Neural cell (in vitro differentiated cells): ENCODE results near the gene NDE1. TPM values are rescaled to one million over a fixed set of nuclear protein-coding genes. Genes with fewer than 3 reads are reported as not detected.

Experiments
- H2AFZ ChIP-seq: fragments of 200-600, 300-800 bp; sonication (generic), shearing (Covaris generic); 2 replicates; pipeline ENCODE4 v1.6.0; 2014; ENCODE audit warnings: low read depth, mild to moderate bottlenecking, antibody characterized with exemption, low read length, moderate library complexity
- H3F3A ChIP-seq: fragments of 200-600 bp; shearing (Covaris generic); 2 replicates; pipeline ENCODE4 v1.6.1; 2016; ENCODE audit warnings: mild to moderate bottlenecking, moderate library complexity, mixed read lengths, antibody characterized with exemption, low read length; ENCODE audit not compliant: insufficient read depth, poor library complexity, severe bottlenecking
- H3K27ac ChIP-seq: fragments of 200-600, 300-800 bp; sonication (generic), shearing (Covaris generic); 2 replicates; pipeline ENCODE4 v1.5.1; 2014; ENCODE audit warnings: mild to moderate bottlenecking, low read length, moderate library complexity
- H3K27me3 ChIP-seq: fragments of 300-800, 200-600 bp; sonication (generic), shearing (Covaris generic); 2 replicates; pipeline ENCODE4 v1.6.0; 2014; ENCODE audit warnings: mild to moderate bottlenecking, low read depth, low read length, moderate library complexity; ENCODE audit not compliant: insufficient read depth
- H3K36me3 ChIP-seq: fragments of 300-800, 200-600 bp; sonication (generic), shearing (Covaris generic); 2 replicates; pipeline ENCODE4 v1.5.1; 2014; ENCODE audit warnings: mild to moderate bottlenecking, antibody characterized with exemption, low read length, moderate library complexity; ENCODE audit not compliant: insufficient read depth
- H3K4me2 ChIP-seq: fragments of 300-800, 200-600 bp; sonication (generic), shearing (Covaris generic); 2 replicates; pipeline ENCODE4 v1.6.0; 2014; ENCODE audit warnings: mild to moderate bottlenecking, low read length
- H3K4me3 ChIP-seq: fragments of 300-800, 200-600 bp; sonication (generic), shearing (Covaris generic); 2 replicates; pipeline ENCODE4 v1.5.1; 2014; ENCODE audit warnings: mild to moderate bottlenecking, low read length, moderate library complexity
- H3K79me2 ChIP-seq: fragments of 200-600 bp; shearing (Covaris generic); replicated peaks from 2 replicates; pipeline ENCODE4 v1.6.0; 2014; ENCODE audit warnings: mild to moderate bottlenecking, low read length, moderate library complexity; ENCODE audit not compliant: insufficient read depth
- H3K9ac ChIP-seq: fragments of 300-800, 200-600 bp; sonication (generic), shearing (Covaris generic); 2 replicates; pipeline ENCODE4 v1.6.1; 2016; ENCODE audit warnings: mild to moderate bottlenecking, low read length, mixed read lengths
- H3K9me2 ChIP-seq: fragments of 200-600 bp; shearing (Covaris generic); 2 replicates; pipeline ENCODE4 v1.6.1; 2016; ENCODE audit warnings: mild to moderate bottlenecking, low read length, mixed read lengths; ENCODE audit not compliant: insufficient read depth
- H3K9me3 ChIP-seq: fragments of 200-600, 300-800 bp; sonication (generic), shearing (Covaris generic); 2 replicates; pipeline ENCODE4 v1.6.1; 2016; ENCODE audit warnings: mild to moderate bottlenecking, mixed run types, low read length, moderate library complexity, mixed read lengths
- H4K20me1 ChIP-seq: fragments of 200-600 bp; shearing (Covaris generic); 2 replicates; pipeline ENCODE4 v1.6.1; 2016; ENCODE audit warnings: mild to moderate bottlenecking, mixed run types; ENCODE audit not compliant: insufficient read depth
- CTCF ChIP-seq: fragments of 450-650 bp; IDR thresholded peaks from 2 replicates; pipeline ENCODE4 v1.5.1; 2014; ENCODE audit warnings: antibody characterized with exemption, mild to moderate bottlenecking, moderate library complexity; ENCODE audit not compliant: poor library complexity, severe bottlenecking
- EP300 ChIP-seq: fragments of 450-650 bp; conservative IDR thresholded peaks from 2 replicates; pipeline ENCODE4 v1.6.1; 2014; ENCODE audit warnings: antibody characterized with exemption, mild to moderate bottlenecking, moderate library complexity; ENCODE audit not compliant: poor library complexity, severe bottlenecking
- EZH2 ChIP-seq: fragments of 200-600, 300-800 bp; shearing (Covaris generic), sonication (generic); IDR thresholded peaks from 2 replicates; pipeline ENCODE4 v1.6.1; 2014; ENCODE audit warnings: antibody characterized with exemption, low read length, borderline replicate concordance, mild to moderate bottlenecking; ENCODE audit not compliant: insufficient read depth, poor library complexity, severe bottlenecking
- MXI1 ChIP-seq: fragments of 450-650 bp; conservative IDR thresholded peaks from 2 replicates; pipeline ENCODE4 v1.6.1; 2014; ENCODE audit warnings: antibody characterized with exemption, mild to moderate bottlenecking; ENCODE audit not compliant: poor library complexity, severe bottlenecking
- POLR2AphosphoS5 ChIP-seq: IDR thresholded peaks from 2 replicates; pipeline ENCODE4 v1.6.1; 2012
- RAD21 ChIP-seq: fragments of 450-650 bp; conservative IDR thresholded peaks from 2 replicates; pipeline ENCODE4 v1.6.1; 2014; ENCODE audit warnings: antibody characterized with exemption, mild to moderate bottlenecking, moderate library complexity
- REST ChIP-seq: IDR thresholded peaks from 2 replicates; pipeline ENCODE4 v1.6.1; 2012; ENCODE audit warnings: borderline replicate concordance
- SMC3 ChIP-seq: fragments of 450-650 bp; conservative IDR thresholded peaks from 2 replicates; pipeline ENCODE4 v1.6.1; 2014; ENCODE audit warnings: antibody characterized with exemption, mild to moderate bottlenecking, moderate library complexity; ENCODE audit not compliant: poor library complexity
- TAF1 ChIP-seq: IDR thresholded peaks from 2 replicates; pipeline ENCODE4 v1.6.1; 2012; ENCODE audit warnings: low read depth
- polyA plus RNA-seq: library from polyadenylated mRNA; depleted of rRNA; stranded (reverse); fragments of >200 nt; gene quantifications from 2 replicates; pipeline ENCODE4 v1.2.3, GENCODE V29; 2014

The NDE1 gene
- polyA plus RNA-seq, 1 donor from 2014 or later = not detected

GRCh38 chr16:15658556-15658955 lies 8.5 kb downstream of the NDE1 start:
- Histone ChIP-seq H3K9ac (no peak overlapping the region), H3K4me2 (no peak overlapping the region), H3K79me2 (no peaks in the 10 kb centered on the region), H3K27me3 (no peaks in the 10 kb centered on the region), H3K4me3 (no peak overlapping the region), H3F3A (no peaks in the 10 kb centered on the region), H3K36me3 (no peaks in the 10 kb centered on the region), H3K9me3 (no peaks in the 10 kb centered on the region), H3K9me2 (no peaks in the 10 kb centered on the region), H3K27ac (no peak overlapping the region), H4K20me1 (no peaks in the 10 kb centered on the region), H2AFZ (no peak overlapping the region)
- TF ChIP-seq POLR2AphosphoS5 = no peak
- TF ChIP-seq TAF1 = no peak
- no peak for TF ChIP-seq CTCF
- no peak for TF ChIP-seq REST
- no peak for TF ChIP-seq SMC3
- no peak for TF ChIP-seq EZH2
- no peak for TF ChIP-seq RAD21

GRCh38 chr16:15660203-15660601 lies 10.2 kb downstream of the NDE1 start:
- no peak for TF ChIP-seq TAF1
- no peak for TF ChIP-seq REST
- TF ChIP-seq MXI1 = no peak
- no peak for TF ChIP-seq EP300
- no peak for TF ChIP-seq CTCF
- TF ChIP-seq RAD21 = no peak
- TF ChIP-seq POLR2AphosphoS5 = no peak
- TF ChIP-seq EZH2 = no peak
- TF ChIP-seq SMC3 = no peak
- no peaks in the 10 kb centered on the region for H4K20me1 ChIP-seq
- H3K9ac ChIP-seq = no peak overlapping the region
- H3K27ac ChIP-seq = no peak overlapping the region
- H3K36me3 ChIP-seq = no peaks in the 10 kb centered on the region
- H2AFZ ChIP-seq = no peak overlapping the region
- no peaks in the 10 kb centered on the region for H3F3A ChIP-seq
- no peaks in the 10 kb centered on the region for H3K9me3 ChIP-seq
- no peaks in the 10 kb centered on the region for H3K79me2 ChIP-seq
- H3K4me3 ChIP-seq = no peak overlapping the region
- H3K27me3 ChIP-seq = no peaks in the 10 kb centered on the region
- H3K4me2 ChIP-seq = no peak overlapping the region
- no peaks in the 10 kb centered on the region for H3K9me2 ChIP-seq
